Lung (tissue), 12 donors: Measurements from ENCODE around the gene SMIM26. TPM values are rescaled to one million over a fixed set of nuclear protein-coding genes. Genes with fewer than 3 reads are reported as not detected.

Experiments
- ATAC-seq: fragments of 200-7000 bp; cut with Tn5 transposase; one replicate; pipeline ENCODE4 v1.9.1; 2020; ENCODE audit warnings: moderate number of reproducible peaks; ENCODE audit not compliant: insufficient read depth, low FRiP score
- DNase-seq, 3 donors: peaks; one replicate each; pipeline ENCODE4 v3.0.0-alpha.2; 2013 to 2017
- H3K27ac ChIP-seq, 2 donors: one replicate each; pipeline ENCODE4 v1.5.1; 2013; ENCODE audit warnings: mild to moderate bottlenecking in 2 of 2, moderate library complexity in 2 of 2, control low read depth in 1 of 2, inconsistent platforms in 1 of 2, low read depth in 1 of 2, low read length in 1 of 2
- H3K27me3 ChIP-seq, 3 donors: one replicate each; pipeline ENCODE4 v1.5.1; 2013; ENCODE audit warnings: low read length in 2 of 3; ENCODE audit not compliant: control insufficient read depth in 3 of 3, insufficient read depth in 3 of 3
- H3K36me3 ChIP-seq, 4 donors: one replicate each; pipeline ENCODE4 v1.5.1; 2013; ENCODE audit warnings: low read length in 4 of 4, mild to moderate bottlenecking in 1 of 4, moderate library complexity in 1 of 4; ENCODE audit not compliant: control insufficient read depth in 4 of 4, insufficient read depth in 4 of 4
- H3K4me1 ChIP-seq, 5 donors: one replicate each; pipeline ENCODE4 v1.5.1; 2013; ENCODE audit warnings: low read length in 5 of 5, mild to moderate bottlenecking in 2 of 5, moderate library complexity in 1 of 5; ENCODE audit not compliant: control insufficient read depth in 5 of 5, insufficient read depth in 5 of 5
- H3K4me3 ChIP-seq: one replicate; pipeline ENCODE4 v1.5.1; 2013; ENCODE audit warnings: mild to moderate bottlenecking, control low read depth, moderate library complexity
- H3K9ac ChIP-seq, 2 donors: one replicate each; pipeline ENCODE4 v1.5.1; 2013; ENCODE audit warnings: low read length in 2 of 2, control low read depth in 1 of 2; ENCODE audit not compliant: insufficient read depth in 1 of 2
- H3K9me3 ChIP-seq, 4 donors: one replicate each; pipeline ENCODE4 v1.5.1; 2013; ENCODE audit warnings: low read length in 3 of 4, mild to moderate bottlenecking in 1 of 4, moderate library complexity in 1 of 4; ENCODE audit not compliant: control insufficient read depth in 4 of 4, insufficient read depth in 3 of 4
- WGBS, 2 donors: extraction: QIAGEN DNeasy Blood & Tissue Kit; methylation state at CpG; one replicate each; pipeline ENCODE4 v1.1.7; 2013; 5-methylcytosine and 5-hydroxymethylcytosine counted together
- polyA plus RNA-seq, 2 donors: library from polyadenylated mRNA; stranded (reverse); fragments of 200-250 nt; gene quantifications; one replicate each; pipeline ENCODE4 v1.2.1, GENCODE V29; 2013
- total RNA-seq, 2 donors: library from RNA; depleted of rRNA in 1 of 2; stranded (reverse); fragments of >200 nt in 1 of 2; gene quantifications; one replicate each; pipeline ENCODE4 v1.2.1, GENCODE V29; 2014 to 2021
- TF ChIP-seq, protein P1 (sequence below): IDR thresholded peaks from 2 replicates; pipeline ENCODE4 v1.5.1; 2012; ENCODE audit warnings: mild to moderate bottlenecking; ENCODE audit errors: control extremely low read depth, extremely low read depth
- donor health status: control.
- donor health status: control.
- donor health status: Bipolar disorder and iron deficiency.
- donor health status: healthy.
- donor health status: DM: yes; HTN: yes; CAD: no.

SMIM26 gene
- total and polyA plus RNA-seq, 4 donors, result 53.5 to 216 (median 67.9) TPM

DNA sequence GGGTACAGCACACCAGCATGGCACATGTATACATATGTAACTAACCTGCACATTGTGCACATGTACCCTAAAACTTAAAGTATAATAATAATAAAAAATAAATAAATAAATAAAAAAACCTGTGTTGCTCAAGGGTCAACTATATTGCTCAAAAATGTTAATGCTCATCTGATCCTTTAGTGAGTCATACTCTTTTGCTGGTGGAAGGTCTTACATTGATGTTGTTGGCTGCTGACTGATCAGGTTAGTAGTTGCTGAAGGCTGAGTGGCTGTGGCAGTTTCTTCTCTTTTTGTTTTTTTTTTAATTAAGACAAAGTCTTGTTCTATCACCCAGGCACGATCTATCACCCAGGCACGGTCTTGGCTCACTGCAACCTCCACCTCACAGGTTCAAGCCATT lies 29.6 kb upstream of the SMIM26 start:
- H3K27me3 ChIP-seq, result no peaks in the 10 kb centered on the region
- no peaks in the 10 kb centered on the region for H3K4me1 ChIP-seq
- H3K27ac ChIP-seq, result no peak overlapping the region
- peaks cover 16 to 35% (median 28%) of the 10 kb centered on the region in 4 donors for H3K36me3 ChIP-seq
- no peaks in the 10 kb centered on the region for H3K9me3 ChIP-seq
- TF ChIP-seq, protein P1, sequence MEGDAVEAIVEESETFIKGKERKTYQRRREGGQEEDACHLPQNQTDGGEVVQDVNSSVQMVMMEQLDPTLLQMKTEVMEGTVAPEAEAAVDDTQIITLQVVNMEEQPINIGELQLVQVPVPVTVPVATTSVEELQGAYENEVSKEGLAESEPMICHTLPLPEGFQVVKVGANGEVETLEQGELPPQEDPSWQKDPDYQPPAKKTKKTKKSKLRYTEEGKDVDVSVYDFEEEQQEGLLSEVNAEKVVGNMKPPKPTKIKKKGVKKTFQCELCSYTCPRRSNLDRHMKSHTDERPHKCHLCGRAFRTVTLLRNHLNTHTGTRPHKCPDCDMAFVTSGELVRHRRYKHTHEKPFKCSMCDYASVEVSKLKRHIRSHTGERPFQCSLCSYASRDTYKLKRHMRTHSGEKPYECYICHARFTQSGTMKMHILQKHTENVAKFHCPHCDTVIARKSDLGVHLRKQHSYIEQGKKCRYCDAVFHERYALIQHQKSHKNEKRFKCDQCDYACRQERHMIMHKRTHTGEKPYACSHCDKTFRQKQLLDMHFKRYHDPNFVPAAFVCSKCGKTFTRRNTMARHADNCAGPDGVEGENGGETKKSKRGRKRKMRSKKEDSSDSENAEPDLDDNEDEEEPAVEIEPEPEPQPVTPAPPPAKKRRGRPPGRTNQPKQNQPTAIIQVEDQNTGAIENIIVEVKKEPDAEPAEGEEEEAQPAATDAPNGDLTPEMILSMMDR, result no peak
- WGBS, 2 donors, result 98 to 100% methylated on average over 2 of the region's 2 CpGs
- H3K9ac ChIP-seq, result no peak overlapping the region
- no peak for DNase-seq
- ATAC-seq, result no peak
- H3K4me3 ChIP-seq, result no peak overlapping the region

DNA sequence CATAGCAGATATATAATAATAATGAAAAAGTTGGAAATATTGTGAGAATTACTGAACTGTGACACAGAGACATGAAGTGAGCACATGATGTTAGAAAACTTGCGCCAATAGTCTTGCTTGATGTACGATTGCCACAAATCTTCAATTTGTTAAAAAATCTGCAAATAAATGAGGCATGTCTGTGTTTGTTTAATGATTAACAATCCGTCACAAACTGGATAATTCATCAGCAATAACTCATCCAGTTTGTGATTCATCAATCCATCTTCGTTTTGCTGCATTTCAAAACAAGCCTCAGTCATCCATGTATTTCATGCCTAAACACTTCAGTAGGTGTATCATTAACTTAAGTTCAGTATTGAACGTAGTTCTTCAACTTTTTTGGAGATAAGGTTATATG lies 25.5 kb upstream of the SMIM26 start:
- no peak overlapping the region for H3K4me3 ChIP-seq
- peaks cover 9 to 34% (median 28%) of the 10 kb centered on the region in 4 donors for H3K36me3 ChIP-seq
- no peaks in the 10 kb centered on the region for H3K4me1 ChIP-seq
- WGBS, 2 donors, result 82 to 93% methylated on average over 5 of the region's 5 CpGs
- DNase-seq (no peak), ATAC-seq (no peak)
- TF ChIP-seq, protein P1, result no peak
- no peak overlapping the region for H3K27ac ChIP-seq
- H3K9me3 ChIP-seq, result no peaks in the 10 kb centered on the region
- no peaks in the 10 kb centered on the region for H3K27me3 ChIP-seq
- H3K9ac ChIP-seq, result no peak overlapping the region

DNA sequence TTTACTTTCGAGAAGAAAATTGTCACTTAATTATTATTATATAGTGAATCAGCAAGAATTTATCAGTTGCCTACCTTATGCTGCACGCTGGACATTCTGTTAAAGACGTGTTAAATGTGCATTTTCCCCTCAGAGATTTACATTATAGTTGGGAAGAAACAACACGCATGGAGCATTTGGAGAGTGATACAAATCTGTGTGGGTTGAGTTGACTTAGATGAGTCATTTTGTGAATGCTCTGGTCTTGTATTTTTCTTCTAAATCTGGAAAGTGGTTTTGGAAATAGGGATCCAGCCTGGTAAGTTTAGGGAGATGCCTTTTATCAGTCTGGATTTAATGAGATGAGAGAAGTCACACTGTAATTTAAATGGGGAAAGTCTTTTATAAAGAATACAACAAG lies 24.0 kb upstream of the SMIM26 start:
- H3K9me3 ChIP-seq, result no peaks in the 10 kb centered on the region
- no peak overlapping the region for H3K27ac ChIP-seq
- WGBS, 2 donors, result 95 to 96% methylated on average over 4 of the region's 4 CpGs
- no peaks in the 10 kb centered on the region for H3K27me3 ChIP-seq
- peaks cover 7 to 36% (median 34%) of the 10 kb centered on the region in 4 donors for H3K36me3 ChIP-seq
- no peak overlapping the region for H3K4me3 ChIP-seq
- TF ChIP-seq, protein P1, result no peak
- ATAC-seq, result no peak
- H3K4me1 ChIP-seq, result no peaks in the 10 kb centered on the region
- H3K9ac ChIP-seq, result no peak overlapping the region
- DNase-seq, result no peak

DNA sequence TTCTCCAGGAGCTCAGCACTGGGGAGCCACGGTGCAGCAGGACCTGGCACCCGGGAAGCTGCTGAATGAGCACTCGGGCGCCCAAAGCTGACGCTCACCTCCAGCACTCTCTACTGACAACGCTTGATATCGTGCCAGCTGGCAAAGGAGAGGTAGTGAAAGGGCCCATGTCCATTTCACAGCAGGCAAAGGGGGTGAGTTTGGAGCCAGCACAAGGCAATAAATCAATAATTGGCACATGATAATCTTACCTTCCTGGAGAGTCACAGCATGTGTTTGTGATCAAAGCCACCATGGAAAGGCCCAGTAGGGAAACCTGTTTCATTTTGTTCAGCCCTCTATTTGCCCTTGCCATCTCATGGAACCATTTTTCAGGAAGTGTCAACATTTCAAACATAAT lies 23.3 kb upstream of the SMIM26 start:
- Histone ChIP-seq H3K27ac (no peak overlapping the region), H3K4me1 (no peaks in the 10 kb centered on the region), H3K36me3 (peaks cover 10 to 40% (median 35%) of the 10 kb centered on the region in 4 donors), H3K27me3 (no peaks in the 10 kb centered on the region), H3K9me3 (no peaks in the 10 kb centered on the region), H3K4me3 (no peak overlapping the region), H3K9ac (no peak overlapping the region)
- TF ChIP-seq, protein P1, result no peak
- 91 to 94% methylated on average over 7 of the region's 7 CpGs for WGBS, 2 donors
- ATAC-seq (no peak), DNase-seq (no peak)
